Endothelial cell of umbilical vein (primary cell): Measurements from ENCODE around the gene TCF7L2. TPM values are rescaled to one million over a fixed set of nuclear protein-coding genes. Genes with fewer than 3 reads are reported as not detected.

Source experiments
- BruUV-seq: library from RNA; stranded (reverse); fragments of 400-500 nt; replicated peaks from 2 replicates; lab custom pipeline; 2021; lab: Mats Ljungman, UMichigan
- CTCF ChIA-PET: fragments of 300-600, 350-600 bp; sonication (Branson Sonifier 250); formaldehyde crosslinking; loops from one replicate; lab custom pipeline; 2021; ENCODE audit warnings: antibody characterized with exemption, inconsistent platforms; lab: Charles Lee
- POLR2A ChIA-PET: fragments of 300-600, 350-600 bp; sonication (Branson Sonifier 250); formaldehyde crosslinking; loops from one replicate; lab custom pipeline; 2021; ENCODE audit warnings: antibody characterized with exemption, inconsistent platforms; lab: Charles Lee
- DNase-seq: peaks from one replicate; pipeline ENCODE4 v3.0.0-alpha.2; 2011; ENCODE audit warnings: low read depth, low spot score
- FAIRE-seq: peaks from 2 replicates; lab custom pipeline; 2011; peaks lifted over from hg19 to GRCh38; lab: Jason Lieb, UNC
- H2AFZ ChIP-seq: 2 replicates; pipeline ENCODE4 v1.6.0; 2012; ENCODE audit warnings: low read depth, low read length, control low read depth, inconsistent platforms
- H3K27ac ChIP-seq: 2 replicates; pipeline ENCODE4 v1.5.1; 2011; ENCODE audit warnings: low read depth, mild to moderate bottlenecking, control low read depth, low read length, moderate library complexity; ENCODE audit not compliant: insufficient read depth
- H3K27me3 ChIP-seq, 2 experiments: 2 replicates each; pipeline versions ENCODE4 v1.6.0 to v1.6.1; 2011; ENCODE audit warnings: low read length in 2 of 2, mixed read lengths in 1 of 2; ENCODE audit not compliant: control insufficient read depth in 2 of 2, insufficient read depth in 2 of 2
- H3K36me3 ChIP-seq, 2 experiments: 2 replicates in 1 of 2; 3 replicates in 1 of 2; pipeline ENCODE4 v1.5.1; 2011; ENCODE audit warnings: low read length in 2 of 2, mild to moderate bottlenecking in 1 of 2, moderate library complexity in 1 of 2; ENCODE audit not compliant: control insufficient read depth in 2 of 2, insufficient read depth in 2 of 2; ENCODE audit errors: extremely low read depth in 1 of 2
- H3K4me1 ChIP-seq: 3 replicates; pipeline ENCODE4 v1.5.1; 2011; ENCODE audit warnings: mild to moderate bottlenecking, low read length; ENCODE audit not compliant: control insufficient read depth, insufficient read depth; ENCODE audit errors: extremely low read depth
- H3K4me2 ChIP-seq: 2 replicates; pipeline ENCODE4 v1.6.1; 2011; ENCODE audit warnings: low read length, control low read depth, mixed read lengths; ENCODE audit not compliant: insufficient read depth
- H3K4me3 ChIP-seq, 3 experiments: fragments of 200-600 bp in 1 of 3; sonication (generic), shearing (Covaris generic) in 1 of 3; replicated peaks in 1 of 3; 2 replicates each; pipeline ENCODE4 v1.5.1; 2011 to 2016; ENCODE audit warnings: control low read depth in 3 of 3, low read length in 3 of 3, mild to moderate bottlenecking in 2 of 3, inconsistent platforms in 1 of 3, low read depth in 1 of 3, moderate library complexity in 1 of 3; ENCODE audit not compliant: insufficient read depth in 1 of 3
- H3K79me2 ChIP-seq: 2 replicates; pipeline ENCODE4 v1.6.0; 2012; ENCODE audit warnings: low read length, inconsistent platforms; ENCODE audit not compliant: control insufficient read depth, insufficient read depth
- H3K9ac ChIP-seq: replicated peaks from 2 replicates; pipeline ENCODE3; 2011; ENCODE audit warnings: low read length, control low read depth; ENCODE audit not compliant: insufficient read depth; ENCODE audit errors: extremely low read depth
- H3K9me1 ChIP-seq: replicated peaks from 3 replicates; pipeline ENCODE4 v1.6.0; 2011; ENCODE audit warnings: mild to moderate bottlenecking, low read length; ENCODE audit not compliant: control insufficient read depth, insufficient read depth; ENCODE audit errors: extremely low read depth
- H3K9me3 ChIP-seq: replicated peaks from 2 replicates; pipeline ENCODE4 v1.5.1; 2012; ENCODE audit warnings: low read length, inconsistent platforms; ENCODE audit not compliant: control insufficient read depth, insufficient read depth
- H4K20me1 ChIP-seq: replicated peaks from 2 replicates; pipeline ENCODE3; 2011; ENCODE audit warnings: mild to moderate bottlenecking, low read length; ENCODE audit not compliant: control insufficient read depth, insufficient read depth; ENCODE audit errors: extremely low read depth
- EZH2 ChIP-seq: IDR thresholded peaks from 2 replicates; pipeline ENCODE4 v1.6.1; 2012; ENCODE audit warnings: borderline replicate concordance, low read depth, mild to moderate bottlenecking, moderate library complexity, low read length, inconsistent platforms; ENCODE audit not compliant: severe bottlenecking
- FOS ChIP-seq: IDR thresholded peaks from 2 replicates; pipeline ENCODE4 v1.6.1; 2011; ENCODE audit warnings: mild to moderate bottlenecking, low read length, moderate library complexity, borderline replicate concordance; ENCODE audit not compliant: insufficient read depth
- GATA2 ChIP-seq: IDR thresholded peaks from 2 replicates; pipeline ENCODE4 v1.7.0; 2011; ENCODE audit warnings: low read depth, mild to moderate bottlenecking, moderate library complexity, mixed read lengths, low read length; ENCODE audit not compliant: insufficient read length, insufficient read depth
- JUN ChIP-seq: IDR thresholded peaks from 2 replicates; pipeline ENCODE4 v1.6.1; 2011; ENCODE audit warnings: borderline replicate concordance, low read depth; ENCODE audit not compliant: insufficient read length, insufficient read depth
- MYC ChIP-seq: IDR thresholded peaks from one replicate; pipeline ENCODE4 v1.6.1; 2011; ENCODE audit warnings: mild to moderate bottlenecking, low read depth, low read length
- POLR2A ChIP-seq: IDR thresholded peaks from 2 replicates; pipeline ENCODE4 v1.6.1; 2012; ENCODE audit warnings: low read depth, mild to moderate bottlenecking, control low read depth, low read length
- POLR2AphosphoS5 ChIP-seq: IDR thresholded peaks from 2 replicates; pipeline ENCODE4 v1.6.1; 2012; ENCODE audit warnings: low read depth, mild to moderate bottlenecking, control low read depth, low read length, moderate library complexity; ENCODE audit not compliant: insufficient read depth
- dilution Hi-C: fragments of 300-500 bp; cut with MboI; formaldehyde crosslinking; loops from one replicate; pipeline ENCODE4 v1.15.0; 2019; ENCODE audit warnings: low sequenced_read_pairs; ENCODE audit not compliant: extremely low pct_ligation_motif_present
- intact Hi-C: fragments of 100-400 bp; cut with micrococcal nuclease; formaldehyde crosslinking; loops from one replicate; pipeline ENCODE4 v1.10.0; 2022
- polyA plus RNA-seq, 4 experiments: library from polyadenylated mRNA; depleted of rRNA in 3 of 4; stranded (reverse) in 3 of 4; unstranded in 1 of 4; fragments of >200 nt; gene quantifications; 2 replicates each; pipeline versions ENCODE4 v1.2.1 to v1.2.3, GENCODE V29; 2011 to 2012; ENCODE audit warnings: missing spikeins in 1 of 4
- total RNA-seq: library from RNA; stranded (reverse); gene quantifications from 2 replicates; pipeline ENCODE4 v1.2.3, GENCODE V29; 2021
- TF ChIP-seq, protein P1 (sequence below), 2 donors: IDR thresholded peaks; 1 replicate in 1 of 2; 2 replicates in 1 of 2; pipeline ENCODE4 v1.5.1; 2011; ENCODE audit warnings: low read length in 2 of 2, mild to moderate bottlenecking in 2 of 2, moderate library complexity in 2 of 2, control low read depth in 1 of 2, inconsistent platforms in 1 of 2, low read depth in 1 of 2; ENCODE audit not compliant: insufficient read depth in 1 of 2; ENCODE audit errors: extremely low read depth in 1 of 2
- TF ChIP-seq, protein P2 (sequence below): IDR thresholded peaks from 2 replicates; pipeline ENCODE4 v1.6.1; 2011; ENCODE audit not compliant: insufficient read depth, insufficient read length

The TCF7L2 gene
- total and polyA plus RNA-seq, 2 donors (not counting 3 experiments of a cell fraction or from before 2014, with no cell fraction given) = 9.9 to 21.8 TPM

DNA sequence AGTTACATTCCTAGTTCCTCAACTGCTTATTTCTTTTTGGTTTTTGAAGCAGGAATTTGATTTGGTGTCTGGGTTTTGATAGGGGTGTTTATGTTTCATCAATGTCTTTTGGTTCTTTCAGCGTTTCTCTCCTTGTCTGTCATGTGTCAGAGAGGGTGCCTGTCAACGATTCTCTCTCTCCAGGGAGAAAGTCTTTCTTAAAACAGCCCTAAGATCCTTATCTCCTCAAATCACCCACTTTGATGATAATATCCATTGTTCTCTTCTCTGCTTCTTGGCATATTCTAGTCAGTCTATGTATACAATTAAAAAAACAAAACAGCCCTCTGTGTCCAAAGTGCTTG lies 77.2 kb downstream of the TCF7L2 start:
- no TSS peak for BruUV-seq
- H3K27ac ChIP-seq = peak overlapping the region; percentile 15
- CTCF ChIA-PET = no interaction called here
- H4K20me1 ChIP-seq = peaks cover 11% of the 10 kb centered on the region
- no peaks in the 10 kb centered on the region for H3K9me3 ChIP-seq
- peak overlapping the region in 1 of 3 experiments; percentile 4 for H3K4me3 ChIP-seq
- H3K79me2 ChIP-seq = peaks cover 5% of the 10 kb centered on the region
- H3K9ac ChIP-seq = no peak overlapping the region
- peaks cover 19% of the 10 kb centered on the region for H3K4me1 ChIP-seq
- intact Hi-C loops = loop anchor here (10.0 kb wide), 1 partner anchor 528 kb away; the partner anchor contains the start of gene HABP2
- H3K27me3 ChIP-seq = no peaks in the 10 kb centered on the region
- no peaks in the 10 kb centered on the region for H3K36me3 ChIP-seq
- no peak overlapping the region for H2AFZ ChIP-seq
- TF ChIP-seq POLR2AphosphoS5 = no peak
- peak; percentile 84 for TF ChIP-seq GATA2
- FAIRE-seq (peak; percentile 21), DNase-seq (peak; percentile 51)
- no peaks in the 10 kb centered on the region for H3K9me1 ChIP-seq
- dilution Hi-C loops = no loop called here
- H3K4me2 ChIP-seq = peak overlapping the region; percentile 63
- POLR2A ChIA-PET = no interaction called here

DNA sequence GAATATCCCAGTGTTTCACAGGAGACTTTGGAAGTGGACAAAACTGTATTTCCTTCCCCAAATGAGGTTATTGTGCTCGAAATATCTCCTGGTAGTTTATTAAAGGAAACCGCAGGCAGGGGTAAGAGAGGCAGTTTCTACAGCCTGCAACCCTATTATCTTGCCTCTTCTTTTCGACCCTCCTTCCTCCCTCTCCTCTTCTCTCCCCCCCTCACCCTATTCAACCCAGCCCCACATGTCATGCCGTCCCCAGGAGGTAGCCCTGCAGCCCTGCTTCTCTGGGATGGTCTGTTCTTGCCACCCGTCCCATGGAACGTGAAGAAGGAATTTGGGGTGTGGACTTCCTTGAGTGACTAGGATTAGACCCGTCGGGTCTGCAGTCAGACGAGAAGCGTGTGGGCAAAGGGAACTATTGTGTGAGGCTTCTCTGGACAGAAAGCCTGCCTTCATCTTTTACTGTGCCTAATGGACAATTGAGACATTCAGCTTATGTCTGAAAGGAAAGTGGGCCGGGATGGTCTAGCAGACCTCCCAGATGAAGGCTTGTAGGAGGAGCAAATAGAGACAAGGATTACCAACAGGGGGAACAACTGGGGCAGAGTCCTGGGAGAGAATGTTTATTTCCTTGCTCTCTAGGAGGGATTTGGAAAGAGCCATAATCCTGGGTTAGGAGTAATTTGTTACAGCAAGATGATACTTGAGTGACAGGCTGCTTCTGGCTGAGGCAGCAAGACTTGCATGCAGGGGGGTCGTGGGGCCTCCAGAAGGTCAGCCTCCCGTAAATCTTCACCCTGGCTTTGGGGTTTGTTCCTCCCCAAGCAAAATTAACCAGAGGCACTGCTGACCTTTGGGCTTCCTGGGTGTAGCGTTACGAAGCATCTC lies 77.8 kb downstream of the TCF7L2 start:
- H3K4me3 ChIP-seq = peak overlapping the region in 1 of 3 experiments; percentile 4
- H3K27ac ChIP-seq = peak overlapping the region; percentile 15
- H3K9me1 ChIP-seq = no peaks in the 10 kb centered on the region
- TF ChIP-seq, protein P1, sequence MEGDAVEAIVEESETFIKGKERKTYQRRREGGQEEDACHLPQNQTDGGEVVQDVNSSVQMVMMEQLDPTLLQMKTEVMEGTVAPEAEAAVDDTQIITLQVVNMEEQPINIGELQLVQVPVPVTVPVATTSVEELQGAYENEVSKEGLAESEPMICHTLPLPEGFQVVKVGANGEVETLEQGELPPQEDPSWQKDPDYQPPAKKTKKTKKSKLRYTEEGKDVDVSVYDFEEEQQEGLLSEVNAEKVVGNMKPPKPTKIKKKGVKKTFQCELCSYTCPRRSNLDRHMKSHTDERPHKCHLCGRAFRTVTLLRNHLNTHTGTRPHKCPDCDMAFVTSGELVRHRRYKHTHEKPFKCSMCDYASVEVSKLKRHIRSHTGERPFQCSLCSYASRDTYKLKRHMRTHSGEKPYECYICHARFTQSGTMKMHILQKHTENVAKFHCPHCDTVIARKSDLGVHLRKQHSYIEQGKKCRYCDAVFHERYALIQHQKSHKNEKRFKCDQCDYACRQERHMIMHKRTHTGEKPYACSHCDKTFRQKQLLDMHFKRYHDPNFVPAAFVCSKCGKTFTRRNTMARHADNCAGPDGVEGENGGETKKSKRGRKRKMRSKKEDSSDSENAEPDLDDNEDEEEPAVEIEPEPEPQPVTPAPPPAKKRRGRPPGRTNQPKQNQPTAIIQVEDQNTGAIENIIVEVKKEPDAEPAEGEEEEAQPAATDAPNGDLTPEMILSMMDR (IDR thresholded peaks at IDR 0.05; ENCODE audit: extremely low read depth in 1 of 2, insufficient read depth in 1 of 2, low read depth in 1 of 2, low read length in 2 of 2) = no peak
- no peak for TF ChIP-seq MYC
- no peak for TF ChIP-seq GATA2
- no peak for TF ChIP-seq FOS
- TF ChIP-seq JUN = no peak
- no peak for TF ChIP-seq POLR2AphosphoS5
- TF ChIP-seq POLR2A = no peak
- TF ChIP-seq EZH2 = no peak
- TF ChIP-seq, protein P2, sequence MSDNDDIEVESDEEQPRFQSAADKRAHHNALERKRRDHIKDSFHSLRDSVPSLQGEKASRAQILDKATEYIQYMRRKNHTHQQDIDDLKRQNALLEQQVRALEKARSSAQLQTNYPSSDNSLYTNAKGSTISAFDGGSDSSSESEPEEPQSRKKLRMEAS = no peak
- BruUV-seq = no TSS peak
- peaks cover 11% of the 10 kb centered on the region for H4K20me1 ChIP-seq
- no peak overlapping the region for H3K9ac ChIP-seq
- ChIA-PET POLR2A (no interaction called here), CTCF (interaction anchor here (1.5 kb wide), 1 partner anchor 13 kb away, joined by 3 read pairs; no protein-coding TSS in a partner anchor)
- H3K4me2 ChIP-seq = peak overlapping the region; percentile 63
- no peak for FAIRE-seq
- no peaks in the 10 kb centered on the region for H3K27me3 ChIP-seq
- peaks cover 19% of the 10 kb centered on the region for H3K4me1 ChIP-seq
- no peaks in the 10 kb centered on the region for H3K9me3 ChIP-seq
- intact Hi-C loops = loop anchor here (10.0 kb wide), 1 partner anchor 527 kb away; the partner anchor contains the start of gene HABP2
- no peaks in the 10 kb centered on the region for H3K36me3 ChIP-seq
- H3K79me2 ChIP-seq = peaks cover 8% of the 10 kb centered on the region
- dilution Hi-C loops = no loop called here
- peak; percentile 31 for DNase-seq
- no peak overlapping the region for H2AFZ ChIP-seq
